Stimulated activated memory B cell treated with anti-CD40 and anti-IgM and Interleukin-4, amounts not matched to agents 10 μg/mL and 1 μg/mL and 100 μg/mL, for 72 hours (primary cell): ENCODE measurements around the gene TMEM134.
A peak's percentile ranks its signal among the peaks of the same experiment; 100 is the strongest.

Source experiments
- ATAC-seq: fragments of 150-1000 bp; cut with Tn5 transposase; 2 replicates; pipeline ENCODE4 v1.10.0; 2021
- H3K27ac Mint-ChIP-seq: one replicate; pipeline ENCODE4 v1.8.0; 2022; ENCODE audit warnings: mild to moderate bottlenecking, mixed read lengths
- H3K27me3 Mint-ChIP-seq: one replicate; pipeline ENCODE4 v1.8.0; 2022; ENCODE audit warnings: mixed read lengths
- H3K36me3 Mint-ChIP-seq: one replicate; pipeline ENCODE4 v1.8.0; 2022; ENCODE audit warnings: mixed read lengths
- H3K4me1 Mint-ChIP-seq: one replicate; pipeline ENCODE4 v1.8.0; 2022; ENCODE audit warnings: mixed read lengths
- H3K4me3 Mint-ChIP-seq: one replicate; pipeline ENCODE4 v1.8.0; 2022; ENCODE audit warnings: mild to moderate bottlenecking, moderate library complexity, mixed read lengths
- H3K9me3 Mint-ChIP-seq: one replicate; pipeline ENCODE4 v1.8.0; 2022; ENCODE audit warnings: mixed read lengths

The TMEM134 gene

DNA sequence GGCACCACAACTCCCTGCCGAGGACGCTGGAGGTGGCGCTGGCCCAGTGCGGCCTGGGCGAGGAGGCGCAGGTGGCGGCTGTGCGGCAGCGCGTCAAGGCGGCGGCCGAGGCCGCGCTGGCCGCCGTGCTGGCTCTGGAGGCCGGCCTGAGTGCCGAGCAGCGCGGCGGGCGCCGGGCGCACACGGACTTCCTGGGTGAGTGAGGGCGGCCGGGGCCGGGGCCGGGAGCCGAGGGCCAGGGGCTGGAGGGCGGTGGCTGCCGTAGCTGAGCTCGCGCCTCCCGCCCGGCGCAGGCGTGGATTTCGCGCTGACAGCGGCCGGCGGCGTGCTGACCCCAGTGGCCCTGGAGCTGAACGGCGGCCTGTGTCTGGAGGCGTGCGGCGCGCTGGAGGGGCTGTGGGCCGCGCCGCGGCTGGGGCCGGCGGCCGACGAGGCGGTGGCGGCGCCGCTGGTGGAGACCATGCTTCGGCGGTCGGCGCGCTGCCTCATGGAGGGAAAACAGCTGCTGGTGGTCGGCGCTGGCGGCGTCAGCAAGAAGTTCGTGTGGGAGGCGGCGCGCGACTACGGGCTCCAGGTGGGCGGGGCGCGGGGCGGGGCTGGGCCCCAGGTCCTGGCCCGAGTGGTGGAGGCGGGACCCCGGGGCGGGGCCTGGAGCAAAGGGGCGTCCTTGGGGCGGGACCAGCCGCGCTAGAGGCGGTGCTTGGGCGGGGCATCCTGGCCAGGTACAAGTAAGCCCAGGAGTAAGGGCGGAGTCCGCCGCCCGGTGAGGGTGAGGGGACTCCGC, 48.2 kb downstream of the TMEM134 start:
- Mint-ChIP-seq H3K9me3 (no peaks in the 10 kb centered on the region), H3K27me3 (no peaks in the 10 kb centered on the region), H3K4me3 (peak overlapping the region; percentile 76), H3K36me3 (no peaks in the 10 kb centered on the region), H3K4me1 (peaks cover 62% of the 10 kb centered on the region), H3K27ac (peak overlapping the region; percentile 86)
- ATAC-seq, result peak; percentile 92

DNA sequence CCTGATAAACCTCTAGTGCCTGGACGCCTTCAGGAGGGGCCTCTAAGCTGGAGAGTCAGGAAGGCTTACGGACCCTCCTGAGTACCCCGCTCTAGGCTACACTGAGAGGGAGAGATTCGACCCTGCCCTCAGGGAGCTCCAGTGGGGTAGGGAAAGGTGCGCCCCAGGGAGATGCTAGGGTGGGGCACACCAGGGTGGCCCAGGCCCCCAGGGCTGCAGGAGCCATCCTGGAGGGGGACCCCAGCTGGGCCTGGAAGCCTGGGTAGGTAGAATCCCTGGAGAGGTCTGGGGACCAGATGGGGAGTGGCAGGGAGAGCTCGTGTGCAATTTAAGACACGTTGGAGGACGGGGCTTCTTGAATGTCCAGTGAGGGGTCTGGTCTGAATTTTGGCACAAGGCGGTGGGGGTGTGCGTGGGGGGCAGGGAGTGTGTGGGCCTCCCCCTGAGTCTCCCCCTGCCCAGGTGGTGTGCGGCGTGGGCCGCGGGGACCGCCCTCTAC, 48.9 kb downstream of the TMEM134 start:
- H3K9me3 Mint-ChIP-seq, result no peaks in the 10 kb centered on the region
- ATAC-seq, result no peak
- H3K27me3 Mint-ChIP-seq, result no peaks in the 10 kb centered on the region
- no peaks in the 10 kb centered on the region for H3K36me3 Mint-ChIP-seq
- peak overlapping the region; percentile 86 for H3K27ac Mint-ChIP-seq
- peak overlapping the region; percentile 76 for H3K4me3 Mint-ChIP-seq
- peaks cover 64% of the 10 kb centered on the region for H3K4me1 Mint-ChIP-seq

DNA sequence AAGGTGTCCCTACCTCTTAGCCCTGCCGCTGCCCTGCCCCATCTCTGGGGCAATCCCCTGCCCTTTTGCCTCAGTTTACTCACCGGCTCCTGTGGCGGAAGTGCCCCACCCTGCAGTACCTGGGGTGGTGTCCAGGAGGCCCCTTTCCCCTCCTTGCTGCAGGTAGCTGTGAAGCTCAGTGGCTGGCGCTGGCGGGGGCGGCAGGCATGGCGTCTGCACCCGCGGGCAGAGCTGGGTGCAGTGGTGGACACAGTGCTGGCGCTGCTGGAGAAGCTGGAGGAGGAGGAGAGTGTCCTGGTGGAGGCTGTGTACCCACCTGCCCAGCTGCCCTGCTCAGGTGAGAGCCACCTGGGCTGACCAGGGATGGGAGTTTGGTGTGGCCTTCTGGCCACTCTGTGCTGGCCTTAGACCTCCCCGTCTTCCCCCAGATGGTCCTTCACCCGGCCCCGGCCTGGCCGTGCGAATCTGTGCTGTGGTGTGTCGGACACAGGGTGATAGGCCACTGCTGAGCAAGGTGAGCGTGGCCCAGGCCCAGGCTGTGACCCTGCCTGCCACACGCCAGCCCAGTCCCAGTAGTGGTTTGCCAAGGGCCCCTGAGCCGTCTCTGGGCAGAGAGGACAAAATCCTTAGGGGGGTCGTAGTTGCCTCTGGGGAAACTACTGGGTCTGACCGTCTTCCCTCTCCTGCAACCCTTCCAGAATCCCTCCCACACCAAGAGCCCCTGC, 49.6 kb downstream of the TMEM134 start:
- no peaks in the 10 kb centered on the region for H3K36me3 Mint-ChIP-seq
- peak overlapping the region; percentile 76 for H3K4me3 Mint-ChIP-seq
- peak overlapping the region; percentile 86 for H3K27ac Mint-ChIP-seq

DNA sequence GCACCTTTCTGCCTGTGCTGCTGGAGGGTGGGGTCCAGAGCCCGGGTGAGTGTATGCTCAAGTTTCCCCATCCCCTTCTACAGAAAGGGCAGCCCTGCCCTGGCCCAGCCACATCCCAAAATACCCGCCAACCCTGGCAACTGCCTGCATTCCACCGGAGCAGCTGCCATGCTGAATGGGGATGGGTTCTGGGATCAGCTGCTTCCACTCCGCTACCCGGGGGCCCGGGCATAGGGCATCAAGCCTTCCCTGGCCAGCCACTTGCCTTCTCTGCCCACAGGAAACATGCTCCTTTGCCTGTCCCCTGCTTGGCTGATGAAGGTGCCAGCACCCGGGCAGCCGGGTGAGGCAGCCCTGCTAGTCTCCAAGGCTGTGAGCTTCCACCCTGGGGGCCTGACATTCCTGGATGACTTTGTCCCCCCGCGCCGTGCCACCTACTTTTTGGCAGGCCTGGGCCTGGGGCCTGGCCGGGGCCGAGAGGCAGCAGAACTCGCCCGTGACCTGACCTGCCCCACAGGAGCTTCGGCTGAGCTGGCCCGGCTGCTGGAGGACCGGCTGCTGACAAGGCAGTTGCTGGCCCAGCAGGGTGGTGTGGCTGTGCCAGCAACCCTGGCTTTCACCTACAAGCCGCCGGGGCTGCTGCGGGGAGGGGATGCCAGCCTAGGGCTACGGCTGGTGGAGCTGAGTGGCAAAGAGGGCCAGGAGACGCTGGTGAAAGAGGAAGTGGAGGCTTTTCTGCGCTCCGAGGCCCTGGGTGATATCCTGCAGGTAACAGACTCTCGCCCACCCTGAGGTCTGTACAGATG, 50.4 kb downstream of the TMEM134 start:
- Mint-ChIP-seq H3K4me1 (peaks cover 75% of the 10 kb centered on the region), H3K36me3 (no peaks in the 10 kb centered on the region), H3K27ac (peak overlapping the region; percentile 86), H3K27me3 (no peaks in the 10 kb centered on the region), H3K9me3 (no peaks in the 10 kb centered on the region), H3K4me3 (peak overlapping the region; percentile 76)
- ATAC-seq, result peak; percentile 57

More for the DNA sequence above, 49.6 kb downstream of the TMEM134 start:
- peaks cover 70% of the 10 kb centered on the region for H3K4me1 Mint-ChIP-seq
- no peaks in the 10 kb centered on the region for H3K27me3 Mint-ChIP-seq
- no peak for ATAC-seq
- H3K9me3 Mint-ChIP-seq, result no peaks in the 10 kb centered on the region

DNA sequence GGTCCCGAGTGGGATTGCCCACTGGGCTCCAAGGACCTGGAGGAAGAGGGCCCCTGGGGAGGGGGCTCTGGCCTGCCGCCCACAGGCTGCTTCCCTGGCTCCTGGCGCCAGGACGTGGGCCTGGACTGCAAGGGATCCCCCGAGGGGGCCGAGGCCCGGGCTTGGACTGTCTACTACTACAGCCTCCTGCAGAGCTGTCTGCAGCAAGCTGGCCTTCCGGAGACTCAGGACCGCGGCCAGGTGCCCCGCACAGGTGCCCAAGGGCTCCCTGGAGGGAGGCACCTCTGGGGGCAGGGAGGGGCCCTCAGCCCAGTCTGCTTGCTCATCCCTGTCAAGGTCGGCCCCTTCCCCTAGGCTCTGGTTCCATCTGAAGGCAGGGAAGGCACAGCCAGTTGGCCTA, 51.6 kb downstream of the TMEM134 start:
- Mint-ChIP-seq H3K27ac (peak overlapping the region; percentile 86), H3K4me3 (no peak overlapping the region), H3K36me3 (no peaks in the 10 kb centered on the region), H3K9me3 (no peaks in the 10 kb centered on the region), H3K27me3 (no peaks in the 10 kb centered on the region), H3K4me1 (peaks cover 79% of the 10 kb centered on the region)
- no peak for ATAC-seq

DNA sequence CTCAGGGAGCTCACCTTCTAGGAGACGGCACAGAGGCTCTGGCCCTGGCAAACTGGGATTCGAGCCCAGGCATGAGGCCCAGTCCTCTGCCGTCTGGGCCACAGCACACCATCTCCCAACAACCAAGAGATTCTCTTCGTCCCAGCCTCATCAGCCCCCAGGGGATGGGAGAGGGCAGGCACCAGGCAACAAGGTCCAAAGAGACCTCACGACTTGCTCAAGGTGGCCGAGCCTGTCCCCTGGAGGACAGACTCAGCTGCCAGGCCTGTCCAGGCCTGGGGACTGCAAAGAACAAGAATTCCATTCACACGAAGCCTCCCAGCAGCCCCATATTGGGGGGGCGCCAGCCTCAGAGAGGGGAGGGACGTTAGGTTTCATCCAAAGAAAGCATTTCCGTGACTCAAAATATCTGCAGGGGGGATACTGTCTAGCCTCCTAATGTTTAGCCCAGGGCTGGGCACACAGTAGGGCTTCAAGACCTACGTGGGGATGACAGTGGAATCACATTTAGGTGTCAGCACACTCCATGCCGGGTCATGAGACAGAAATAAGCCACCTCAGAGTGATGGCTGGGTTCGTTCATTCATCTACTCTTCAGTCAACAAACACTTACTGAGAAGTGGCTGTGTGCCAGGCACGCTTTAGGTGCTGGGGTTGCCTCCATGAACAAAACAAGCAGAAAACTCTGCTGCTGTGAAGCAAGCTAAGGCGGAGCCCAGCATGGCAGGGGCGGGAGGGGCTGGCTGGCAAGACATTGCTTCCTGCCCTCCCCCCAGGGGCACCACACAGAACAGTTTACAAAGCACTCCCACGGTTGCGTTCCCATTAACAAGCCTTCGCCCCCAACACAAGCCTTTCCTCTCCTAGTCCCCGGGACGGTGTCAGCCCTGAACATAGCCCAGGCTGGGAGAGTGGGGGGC, 52.4 kb downstream of the TMEM134 start:
- Mint-ChIP-seq H3K4me1 (peaks cover 86% of the 10 kb centered on the region), H3K9me3 (no peaks in the 10 kb centered on the region), H3K27me3 (no peaks in the 10 kb centered on the region), H3K27ac (peak overlapping the region; percentile 86), H3K4me3 (peak overlapping the region; percentile 74), H3K36me3 (no peaks in the 10 kb centered on the region)
- no peak for ATAC-seq

DNA sequence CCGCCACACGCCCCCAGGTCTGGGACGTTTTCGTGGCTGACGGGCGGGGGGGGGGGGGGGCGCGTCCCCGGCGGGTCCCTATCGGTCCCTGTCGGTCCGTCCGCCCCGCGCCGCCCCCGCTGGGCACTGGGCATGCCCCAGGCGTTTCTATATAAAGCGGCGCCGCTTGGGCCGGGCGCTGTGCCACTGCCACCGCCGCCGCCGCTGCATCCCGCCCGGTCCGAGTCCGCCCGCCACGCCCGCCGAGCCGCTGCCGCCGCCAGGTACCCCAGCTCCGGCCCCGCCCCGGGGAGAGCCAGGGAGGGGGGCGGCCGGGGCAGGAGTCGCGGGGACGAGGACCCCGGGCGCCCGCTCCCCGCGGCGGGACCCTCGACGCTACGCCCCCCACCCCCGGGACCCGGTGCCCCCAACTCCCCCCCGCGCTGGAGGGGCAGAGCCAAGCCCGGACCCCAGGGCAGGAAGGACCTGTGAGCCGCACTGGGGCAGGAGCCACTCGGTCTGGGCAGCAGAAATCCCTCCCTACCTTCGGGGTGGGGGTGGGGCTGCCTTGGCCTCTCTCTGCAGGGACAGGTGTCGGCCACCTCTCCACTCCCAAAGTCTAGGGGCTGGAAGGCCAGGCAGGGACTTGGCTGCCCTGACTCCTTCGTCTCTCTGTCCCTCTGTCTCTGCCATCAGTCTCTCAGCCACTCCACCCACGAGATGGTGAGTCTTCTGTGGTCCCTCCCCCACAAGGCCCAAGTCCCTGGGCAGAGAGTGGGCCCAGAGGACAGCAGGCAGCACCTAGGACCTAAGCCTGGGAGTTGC, 53.3 kb downstream of the TMEM134 start, which contains the start of gene CARNS1:
CARNS1 (plus strand) TSS at position 178 of the 804 bp plus-strand sequence; CDS start at position 700, 522 bp downstream.
- peak within 1 kb of the TSS; percentile 86 for H3K27ac Mint-ChIP-seq
- peak within 1 kb of the TSS; percentile 78 for H3K4me3 Mint-ChIP-seq
- no peaks in the 10 kb centered on the region for H3K36me3 Mint-ChIP-seq
- H3K27me3 Mint-ChIP-seq, result no peaks in the 10 kb centered on the region
- no peaks in the 10 kb centered on the region for H3K9me3 Mint-ChIP-seq
- H3K4me1 Mint-ChIP-seq, result peaks cover 89% of the 10 kb centered on the region
- ATAC-seq, result no peak

DNA sequence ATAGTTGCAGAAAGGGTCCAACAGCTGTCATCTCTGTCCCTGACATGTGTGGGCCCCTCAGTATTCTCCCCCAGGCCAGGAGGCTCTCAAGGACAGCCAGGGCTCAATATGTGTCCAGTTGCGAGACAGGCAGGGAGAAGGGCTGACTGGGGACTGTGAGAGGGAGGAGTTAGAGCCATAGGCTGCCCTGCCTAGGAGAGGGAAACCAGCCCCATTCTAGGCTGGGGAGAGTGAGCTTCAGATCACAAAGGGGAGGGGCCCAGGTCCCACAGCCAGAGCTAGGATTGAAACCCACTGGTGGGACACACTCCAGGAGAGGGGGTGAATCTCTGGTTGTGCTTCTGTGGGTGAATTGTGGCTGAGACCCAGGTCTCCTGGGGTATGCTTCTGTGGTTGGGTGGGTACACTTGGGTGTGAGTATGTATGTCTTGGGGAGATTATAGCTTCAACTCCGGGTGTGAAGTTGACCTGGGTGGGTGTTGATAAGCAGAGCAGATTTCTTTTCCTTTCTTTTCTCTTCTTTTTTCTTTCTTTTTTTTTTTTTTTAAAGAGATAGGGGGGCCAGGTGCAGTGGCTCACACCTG, 55.7 kb downstream of the TMEM134 start:
- Mint-ChIP-seq H3K36me3 (no peaks in the 10 kb centered on the region), H3K4me3 (peak overlapping the region; percentile 2), H3K4me1 (peaks cover 91% of the 10 kb centered on the region), H3K27me3 (no peaks in the 10 kb centered on the region), H3K27ac (peak overlapping the region; percentile 75), H3K9me3 (no peaks in the 10 kb centered on the region)
- ATAC-seq, result no peak

DNA sequence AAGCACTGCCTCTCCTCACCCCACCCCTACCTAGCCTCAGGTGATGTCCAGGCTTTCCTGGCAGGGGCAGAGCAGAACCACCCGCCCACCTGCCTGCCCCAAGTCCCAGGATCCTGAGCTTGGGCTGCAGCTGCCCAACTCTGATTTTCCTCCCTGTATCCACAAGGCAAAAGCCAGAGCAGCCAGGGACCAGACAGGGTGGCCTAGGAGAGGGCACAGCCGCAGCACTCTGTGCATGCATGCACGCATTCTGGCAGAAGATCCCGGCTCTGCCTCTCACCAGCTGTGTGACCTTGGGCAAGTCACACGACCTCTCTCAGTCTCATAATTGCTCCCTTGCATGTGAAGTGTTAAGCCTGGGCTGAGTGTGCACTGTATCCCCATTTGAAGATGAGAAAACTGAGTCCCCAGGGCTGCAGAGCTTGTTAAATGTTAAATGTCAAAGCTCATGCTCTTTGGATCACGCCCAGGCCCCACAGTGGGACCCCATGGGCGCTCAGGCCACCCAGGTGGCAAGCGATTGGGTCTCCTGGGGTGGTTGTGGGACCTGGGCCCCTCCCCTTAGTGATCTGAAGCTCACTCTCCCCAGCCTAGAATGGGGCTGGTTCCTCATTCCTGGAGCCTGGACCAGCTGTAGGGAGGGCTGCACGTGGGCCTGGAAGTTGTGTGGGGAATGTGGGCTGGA, 56.4 kb downstream of the TMEM134 start:
- Mint-ChIP-seq H3K4me1 (peaks cover 91% of the 10 kb centered on the region), H3K9me3 (no peaks in the 10 kb centered on the region), H3K27ac (peak overlapping the region; percentile 75), H3K27me3 (no peaks in the 10 kb centered on the region), H3K36me3 (no peaks in the 10 kb centered on the region), H3K4me3 (peak overlapping the region; percentile 10)
- ATAC-seq, result no peak

DNA sequence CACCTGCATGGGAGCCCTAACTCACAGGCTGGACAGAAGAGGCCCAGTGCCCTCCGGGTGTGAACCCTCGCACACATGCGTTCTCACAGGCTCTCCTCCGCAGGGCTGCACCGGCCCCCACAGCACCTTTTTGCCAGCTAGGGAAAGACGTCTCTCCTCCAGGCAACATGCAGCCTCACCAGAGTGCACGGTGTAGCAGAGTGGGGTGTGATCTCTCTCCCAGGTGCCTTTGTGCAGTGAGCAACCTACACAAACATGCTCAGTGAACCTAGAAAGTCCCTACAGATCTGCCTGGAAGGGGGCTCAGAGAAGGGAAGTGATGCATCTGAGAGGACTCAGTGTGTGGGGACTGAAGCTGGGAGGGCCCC, 57.3 kb downstream of the TMEM134 start:
- H3K4me3 Mint-ChIP-seq, result peak overlapping the region; percentile 29
- ATAC-seq, result peak; percentile 32
- peaks cover 4% of the 10 kb centered on the region for H3K36me3 Mint-ChIP-seq
- H3K27ac Mint-ChIP-seq, result peak overlapping the region; percentile 75
- H3K27me3 Mint-ChIP-seq, result no peaks in the 10 kb centered on the region
- H3K4me1 Mint-ChIP-seq, result peaks cover 91% of the 10 kb centered on the region
- H3K9me3 Mint-ChIP-seq, result no peaks in the 10 kb centered on the region
